ENCODE data around the gene MPRIP.

The MPRIP gene

GRCh38 chr17:17165666-17166308, 123.5 kb downstream of the MPRIP start:
- no peak overlapping the region for H3K27ac ChIP-seq
- TF ChIP-seq CTCF (conservative IDR thresholded peaks at IDR 0.05) (no peak), ZFX (IDR thresholded peaks at IDR 0.05) (no peak)

GRCh38 chr17:17166446-17166845, 124.2 kb downstream of the MPRIP start:
- no peak overlapping the region for H3K27ac ChIP-seq
- TF ChIP-seq ZFX (IDR thresholded peaks at IDR 0.05) = no peak
- no peak for TF ChIP-seq CTCF (conservative IDR thresholded peaks at IDR 0.05)

- no peak overlapping the region for H3K27ac ChIP-seq
- TF ChIP-seq ZFX (IDR thresholded peaks at IDR 0.05) (no peak), CTCF (conservative IDR thresholded peaks at IDR 0.05) (no peak)
Observed at GRCh38 chr17:17167356-17167755, 125.1 kb downstream of the MPRIP start.

- no peak overlapping the region for H3K27ac ChIP-seq
- TF ChIP-seq CTCF (conservative IDR thresholded peaks at IDR 0.05) = no peak
Observed at GRCh38 chr17:17167986-17168385, 125.7 kb downstream of the MPRIP start.

- TF ChIP-seq ZFX (IDR thresholded peaks at IDR 0.05) (no peak), CTCF (conservative IDR thresholded peaks at IDR 0.05) (no peak)
- H3K27ac ChIP-seq = no peak overlapping the region
Observed at GRCh38 chr17:17168401-17168800, 126.1 kb downstream of the MPRIP start.

GRCh38 chr17:17169396-17169795, 127.1 kb downstream of the MPRIP start:
- H3K27ac ChIP-seq = no peak overlapping the region
- TF ChIP-seq CTCF (conservative IDR thresholded peaks at IDR 0.05) (no peak), ZFX (IDR thresholded peaks at IDR 0.05) (no peak)

GRCh38 chr17:17170346-17170985, 128.2 kb downstream of the MPRIP start:
- H3K27ac ChIP-seq = no peak overlapping the region
- TF ChIP-seq ZFX (IDR thresholded peaks at IDR 0.05) (no peak), CTCF (conservative IDR thresholded peaks at IDR 0.05) (no peak)
